SK-N-SH (cell line): ENCODE measurements around the gene CORT. TPM values are rescaled to one million over a fixed set of nuclear protein-coding genes. Genes with fewer than 3 reads are reported as not detected.

Experiments
- CTCF ChIA-PET: fragments of 300-600, 350-600 bp; formaldehyde crosslinking; extraction: SDS; loops from one replicate; lab custom pipeline; 2021; lab: Yijun Ruan, JAX
- POLR2A ChIA-PET: fragments of 350-600 bp; sonication (Branson Sonifier 250); formaldehyde crosslinking; extraction: SDS; loops from one replicate; lab custom pipeline; 2020; ENCODE audit warnings: antibody characterized with exemption, inconsistent platforms; lab: Yijun Ruan, JAX
- DNase-seq: peaks from one replicate; pipeline ENCODE4 v3.0.0; 2012
- H2AFZ ChIP-seq: fragments of 200-600 bp; sonication (generic); 2 replicates; pipeline ENCODE4 v1.8.1; 2016; ENCODE audit warnings: antibody characterized with exemption, mild to moderate bottlenecking, low read depth
- H3F3A ChIP-seq: fragments of 200-600 bp; sonication (generic); replicated peaks from 2 replicates; pipeline ENCODE3; 2016; ENCODE audit warnings: antibody characterized with exemption, mild to moderate bottlenecking; ENCODE audit not compliant: insufficient read depth
- H3K27ac ChIP-seq, 2 experiments: fragments of 200-500 bp in 1 of 2; fragments of 200-600 bp in 1 of 2; sonication (Bioruptor generic) in 1 of 2; sonication (generic), shearing (Covaris generic) in 1 of 2; 2 replicates each; pipeline versions ENCODE4 v1.5.1 to v1.6.1; 2014 to 2016; ENCODE audit warnings: low read depth in 2 of 2, inconsistent platforms in 1 of 2, low read length in 1 of 2, mild to moderate bottlenecking in 1 of 2, mixed read lengths in 1 of 2
- H3K27me3 ChIP-seq: fragments of 200-600 bp; sonication (generic), shearing (Covaris generic); 2 replicates; pipeline ENCODE4 v1.6.1; 2016; ENCODE audit warnings: mixed run types; ENCODE audit not compliant: insufficient read depth
- H3K36me3 ChIP-seq, 2 experiments: fragments of 200-500 bp in 1 of 2; fragments of 200-600 bp in 1 of 2; sonication (Bioruptor generic) in 1 of 2; sonication (generic) in 1 of 2; replicated peaks in 1 of 2; 2 replicates each; pipeline versions ENCODE3 to v1.5.1; 2014 to 2016; ENCODE audit warnings: low read length in 1 of 2, mild to moderate bottlenecking in 1 of 2; ENCODE audit not compliant: insufficient read depth in 2 of 2, control insufficient read depth in 1 of 2
- H3K4me1 ChIP-seq, 2 experiments: fragments of 200-500 bp in 1 of 2; fragments of 200-600 bp in 1 of 2; sonication (Bioruptor generic) in 1 of 2; sonication (generic), shearing (Covaris generic) in 1 of 2; 2 replicates each; pipeline versions ENCODE4 v1.5.1 to v1.6.1; 2014 to 2016; ENCODE audit warnings: low read depth in 1 of 2, low read length in 1 of 2, mixed run types in 1 of 2; ENCODE audit not compliant: insufficient read depth in 2 of 2, control insufficient read depth in 1 of 2
- H3K4me2 ChIP-seq: fragments of 200-600 bp; sonication (generic), shearing (Covaris generic); 2 replicates; pipeline ENCODE4 v1.6.1; 2017; ENCODE audit warnings: mixed run types
- H3K4me3 ChIP-seq, 2 experiments: fragments of 200-500 bp in 1 of 2; fragments of 200-600 bp in 1 of 2; sonication (Bioruptor generic) in 1 of 2; sonication (generic), shearing (Covaris generic) in 1 of 2; 2 replicates each; pipeline versions ENCODE4 v1.5.1 to v1.8.1; 2014 to 2016; ENCODE audit warnings: low read depth in 2 of 2, inconsistent platforms in 1 of 2, low read length in 1 of 2, mild to moderate bottlenecking in 1 of 2, mixed read lengths in 1 of 2, moderate library complexity in 1 of 2
- H3K79me2 ChIP-seq: fragments of 200-600 bp; sonication (generic); 2 replicates; pipeline ENCODE4 v1.8.1; 2017; ENCODE audit warnings: mild to moderate bottlenecking; ENCODE audit not compliant: insufficient read depth
- H3K9ac ChIP-seq: fragments of 200-600 bp; sonication (generic); 2 replicates; pipeline ENCODE4 v1.6.1; 2017; ENCODE audit warnings: mixed run types
- H3K9me2 ChIP-seq: fragments of 200-600 bp; sonication (generic); 2 replicates; pipeline ENCODE4 v1.6.1; 2017; ENCODE audit warnings: mixed run types
- H3K9me3 ChIP-seq: fragments of 200-600 bp; sonication (generic); 2 replicates; pipeline ENCODE4 v1.6.1; 2017; ENCODE audit warnings: mixed run types, mild to moderate bottlenecking, moderate library complexity
- H4K20me1 ChIP-seq: fragments of 200-600 bp; sonication (generic); 2 replicates; pipeline ENCODE4 v1.6.1; 2017; ENCODE audit warnings: mild to moderate bottlenecking, mixed run types; ENCODE audit not compliant: insufficient read depth
- EP300 ChIP-seq, 2 experiments: IDR thresholded peaks; 2 replicates each; pipeline versions ENCODE4 v1.4.0 to v1.6.1; 2012; ENCODE audit warnings: borderline replicate concordance in 1 of 2, low read depth in 1 of 2, low read length in 1 of 2
- EZH2phosphoT487 ChIP-seq: fragments of 200-600 bp; sonication (generic); IDR thresholded peaks from 2 replicates; pipeline ENCODE4 v1.6.1; 2017; ENCODE audit warnings: low read depth, mixed run types, mild to moderate bottlenecking, antibody characterized with exemption, moderate library complexity, borderline replicate concordance
- FOSL2 ChIP-seq: IDR thresholded peaks from 2 replicates; pipeline ENCODE4 v1.4.0; 2012; ENCODE audit warnings: low read depth, mild to moderate bottlenecking, moderate library complexity, borderline replicate concordance
- FOXM1 ChIP-seq: IDR thresholded peaks from 2 replicates; pipeline ENCODE4 v1.4.0; 2012; ENCODE audit warnings: low read depth, mild to moderate bottlenecking
- GABPA ChIP-seq: IDR thresholded peaks from 2 replicates; pipeline ENCODE4 v1.4.0; 2012; ENCODE audit warnings: low read depth, mild to moderate bottlenecking
- IRF3 ChIP-seq: fragments of 150-350 bp; IDR thresholded peaks from 2 replicates; pipeline ENCODE4 v1.6.1; 2016; ENCODE audit warnings: mild to moderate bottlenecking, low read depth, low read length
- MEF2A ChIP-seq: IDR thresholded peaks from 2 replicates; pipeline ENCODE4 v1.4.0; 2012; ENCODE audit warnings: low read depth, borderline replicate concordance
- MXI1 ChIP-seq: IDR thresholded peaks from 2 replicates; pipeline ENCODE4 v1.6.1; 2012; ENCODE audit warnings: mild to moderate bottlenecking, low read depth, low read length, improper control_type of control experiment
- NFIC ChIP-seq: IDR thresholded peaks from 2 replicates; pipeline ENCODE4 v1.4.0; 2012; ENCODE audit warnings: borderline replicate concordance
- NRF1 ChIP-seq: IDR thresholded peaks from 2 replicates; pipeline ENCODE4 v1.6.1; 2012; ENCODE audit warnings: low read depth, mild to moderate bottlenecking, low read length
- PBX3 ChIP-seq: IDR thresholded peaks from 2 replicates; pipeline ENCODE4; 2012
- RAD21 ChIP-seq: IDR thresholded peaks from 2 replicates; pipeline ENCODE4 v1.6.1; 2012; ENCODE audit warnings: mild to moderate bottlenecking, low read length
- RCOR1 ChIP-seq: fragments of 150-350 bp; IDR thresholded peaks from 2 replicates; pipeline ENCODE4 v1.6.1; 2017; ENCODE audit warnings: antibody characterized with exemption, low read length
- RFX5 ChIP-seq: IDR thresholded peaks from 2 replicates; pipeline ENCODE4 v1.6.1; 2012; ENCODE audit warnings: mild to moderate bottlenecking, improper control_type of control experiment, low read length
- RXRA ChIP-seq: IDR thresholded peaks from 2 replicates; pipeline ENCODE4 v1.4.0; 2012; ENCODE audit warnings: low read depth, mild to moderate bottlenecking, borderline replicate concordance
- TAF1 ChIP-seq: IDR thresholded peaks from 2 replicates; pipeline ENCODE4 v1.6.1; 2012; ENCODE audit warnings: low read depth, mild to moderate bottlenecking, low read length, moderate library complexity, borderline replicate concordance
- TCF12 ChIP-seq: IDR thresholded peaks from 2 replicates; pipeline ENCODE4 v1.4.0; 2012
- WGBS: methylation state at CpG from one replicate; pipeline ENCODE4 v1.1.6; 2017; ENCODE audit warnings: low lambda C conversion rate; 5-methylcytosine and 5-hydroxymethylcytosine counted together
- polyA plus RNA-seq, 3 experiments: library from polyadenylated mRNA; depleted of rRNA; stranded (reverse); fragments of >200 nt; gene quantifications; 2 replicates each; pipeline ENCODE4 v1.2.3, GENCODE V29; 2012
- TF ChIP-seq, protein P1 (sequence below): fragments of 200-600 bp; sonication (generic); IDR thresholded peaks from 2 replicates; pipeline ENCODE4 v1.6.1; 2017; ENCODE audit warnings: antibody characterized with exemption, mild to moderate bottlenecking, moderate library complexity
- TF ChIP-seq, protein P2 (sequence below): IDR thresholded peaks from 2 replicates; pipeline ENCODE4 v1.6.1; 2012; ENCODE audit warnings: mild to moderate bottlenecking, low read depth, low read length, moderate library complexity
- TF ChIP-seq, protein P3 (sequence below): IDR thresholded peaks from 2 replicates; pipeline ENCODE4 v1.4.0; 2012; ENCODE audit warnings: low read depth, borderline replicate concordance

The CORT gene
- polyA plus RNA-seq, 1 of the 3 experiments (the other 2 are of a cell fraction): 0.26 TPM

DNA sequence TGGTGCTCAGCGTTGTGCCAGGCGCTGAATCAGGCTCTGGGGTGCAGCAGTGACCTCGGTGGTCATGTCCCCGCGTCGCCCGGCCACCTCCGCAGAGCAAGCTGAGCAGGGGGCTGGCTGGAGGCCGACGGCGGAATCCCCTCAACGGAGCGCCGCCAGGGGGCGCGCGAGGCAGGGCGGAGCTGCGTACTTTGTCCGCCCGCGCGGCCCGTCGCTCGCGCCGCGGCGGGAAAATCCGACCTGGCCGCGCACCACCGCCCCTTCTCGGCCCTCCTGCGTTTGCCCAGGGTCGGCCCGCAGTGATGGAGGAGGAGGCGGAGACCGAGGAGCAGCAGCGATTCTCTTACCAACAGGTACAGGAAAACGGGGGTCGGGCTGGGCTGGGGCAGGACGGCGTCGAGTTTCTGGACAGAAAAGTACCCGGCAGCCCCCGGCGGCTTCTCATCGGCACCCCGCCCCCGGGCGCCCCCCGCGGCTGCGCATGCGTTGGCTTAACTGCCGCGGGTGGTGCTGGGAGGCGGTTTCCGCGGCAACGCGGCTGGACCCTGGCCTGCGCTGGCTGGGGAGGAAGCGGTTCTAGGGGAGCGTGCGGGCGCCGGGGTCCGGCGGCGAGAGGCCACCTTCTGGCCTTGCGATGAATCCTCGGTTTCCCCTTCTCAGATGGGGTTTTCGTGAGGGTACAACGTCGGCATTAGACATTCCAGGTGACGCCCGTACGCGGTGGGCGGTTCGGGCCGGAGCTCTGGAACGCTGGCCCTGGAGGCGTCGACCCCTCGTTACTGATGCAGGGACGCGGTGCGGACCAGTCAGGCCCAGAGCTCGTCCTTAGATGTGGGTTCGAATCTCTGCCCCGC is 19.4 kb upstream of the CORT start, which contains the start of gene CENPS:
TSS of gene CENPS (plus strand) at position 218 of the 854 bp plus-strand sequence. CDS start at position 303, 85 bp downstream.
- Histone ChIP-seq H4K20me1 (no peaks in the 10 kb centered on the region), H3K36me3 (peaks cover 0 to 3% of the 10 kb centered on the region in 2 experiments), H3K9me3 (no peaks in the 10 kb centered on the region), H3F3A (no peaks in the 10 kb centered on the region), H3K4me2 (peak within 1 kb of the TSS; percentile 91), H3K79me2 (peaks cover 18% of the 10 kb centered on the region), H3K4me1 (peaks cover 3 to 9% of the 10 kb centered on the region in 2 experiments; a peak in 1 of 4 replicates), H3K9me2 (no peaks in the 10 kb centered on the region), H3K9ac (peak within 1 kb of the TSS; percentile 72), H3K27me3 (no peaks in the 10 kb centered on the region), H3K4me3 (peak within 1 kb of the TSS; percentile 68 to 82), H3K27ac (peak within 1 kb of the TSS; percentile 67 to 85), H2AFZ (peak within 1 kb of the TSS; percentile 85)
- CTCF ChIA-PET: interaction anchor here (0.6 to 10.8 kb wide), 44 partner anchors 11 to 556 kb away, joined by 3 to 203 read pairs (median 4); partner anchors contain the start of genes CORT, DFFA, KIF1B and PGD
- DNase-seq: peak; percentile 98
- under 1% methylated on average over 24 of the region's 95 CpGs for WGBS
- POLR2A ChIA-PET: interaction anchor here (0.8 to 2.0 kb wide), 5 partner anchors 23 to 220 kb away, joined by 3 to 11 read pairs (median 3); partner anchors contain the start of gene KIF1B
- TF ChIP-seq RCOR1 (no peak; the same call in 1 of the 2 replicates), FOSL2 (peak; percentile 23; the same call in 1 of the 2 replicates), NRF1 (peak; percentile 86), EP300 (IDR thresholded peaks at IDR 0.05; ENCODE audit: borderline replicate concordance in 1 of 2, low read depth in 1 of 2, low read length in 1 of 2) (no peak), TCF12 (no peak), GABPA (peak; percentile 8; the same call in 1 of the 2 replicates), MXI1 (peak; percentile 88), NFIC (peak; percentile 8; the same call in 1 of the 2 replicates), TAF1 (peak; percentile 39; the same call in 1 of the 2 replicates), FOXM1 (peak; percentile 55; the same call in 1 of the 2 replicates), IRF3 (no peak), RXRA (no peak), PBX3 (0 out of 2 replicates have a peak, but pooled peaks have one; percentile 4), RAD21 (peak; percentile 63), EZH2phosphoT487 (no peak), MEF2A (no peak), RFX5 (no peak)
- TF ChIP-seq, protein P1, sequence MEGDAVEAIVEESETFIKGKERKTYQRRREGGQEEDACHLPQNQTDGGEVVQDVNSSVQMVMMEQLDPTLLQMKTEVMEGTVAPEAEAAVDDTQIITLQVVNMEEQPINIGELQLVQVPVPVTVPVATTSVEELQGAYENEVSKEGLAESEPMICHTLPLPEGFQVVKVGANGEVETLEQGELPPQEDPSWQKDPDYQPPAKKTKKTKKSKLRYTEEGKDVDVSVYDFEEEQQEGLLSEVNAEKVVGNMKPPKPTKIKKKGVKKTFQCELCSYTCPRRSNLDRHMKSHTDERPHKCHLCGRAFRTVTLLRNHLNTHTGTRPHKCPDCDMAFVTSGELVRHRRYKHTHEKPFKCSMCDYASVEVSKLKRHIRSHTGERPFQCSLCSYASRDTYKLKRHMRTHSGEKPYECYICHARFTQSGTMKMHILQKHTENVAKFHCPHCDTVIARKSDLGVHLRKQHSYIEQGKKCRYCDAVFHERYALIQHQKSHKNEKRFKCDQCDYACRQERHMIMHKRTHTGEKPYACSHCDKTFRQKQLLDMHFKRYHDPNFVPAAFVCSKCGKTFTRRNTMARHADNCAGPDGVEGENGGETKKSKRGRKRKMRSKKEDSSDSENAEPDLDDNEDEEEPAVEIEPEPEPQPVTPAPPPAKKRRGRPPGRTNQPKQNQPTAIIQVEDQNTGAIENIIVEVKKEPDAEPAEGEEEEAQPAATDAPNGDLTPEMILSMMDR: peak; percentile 77
- TF ChIP-seq, protein P2, sequence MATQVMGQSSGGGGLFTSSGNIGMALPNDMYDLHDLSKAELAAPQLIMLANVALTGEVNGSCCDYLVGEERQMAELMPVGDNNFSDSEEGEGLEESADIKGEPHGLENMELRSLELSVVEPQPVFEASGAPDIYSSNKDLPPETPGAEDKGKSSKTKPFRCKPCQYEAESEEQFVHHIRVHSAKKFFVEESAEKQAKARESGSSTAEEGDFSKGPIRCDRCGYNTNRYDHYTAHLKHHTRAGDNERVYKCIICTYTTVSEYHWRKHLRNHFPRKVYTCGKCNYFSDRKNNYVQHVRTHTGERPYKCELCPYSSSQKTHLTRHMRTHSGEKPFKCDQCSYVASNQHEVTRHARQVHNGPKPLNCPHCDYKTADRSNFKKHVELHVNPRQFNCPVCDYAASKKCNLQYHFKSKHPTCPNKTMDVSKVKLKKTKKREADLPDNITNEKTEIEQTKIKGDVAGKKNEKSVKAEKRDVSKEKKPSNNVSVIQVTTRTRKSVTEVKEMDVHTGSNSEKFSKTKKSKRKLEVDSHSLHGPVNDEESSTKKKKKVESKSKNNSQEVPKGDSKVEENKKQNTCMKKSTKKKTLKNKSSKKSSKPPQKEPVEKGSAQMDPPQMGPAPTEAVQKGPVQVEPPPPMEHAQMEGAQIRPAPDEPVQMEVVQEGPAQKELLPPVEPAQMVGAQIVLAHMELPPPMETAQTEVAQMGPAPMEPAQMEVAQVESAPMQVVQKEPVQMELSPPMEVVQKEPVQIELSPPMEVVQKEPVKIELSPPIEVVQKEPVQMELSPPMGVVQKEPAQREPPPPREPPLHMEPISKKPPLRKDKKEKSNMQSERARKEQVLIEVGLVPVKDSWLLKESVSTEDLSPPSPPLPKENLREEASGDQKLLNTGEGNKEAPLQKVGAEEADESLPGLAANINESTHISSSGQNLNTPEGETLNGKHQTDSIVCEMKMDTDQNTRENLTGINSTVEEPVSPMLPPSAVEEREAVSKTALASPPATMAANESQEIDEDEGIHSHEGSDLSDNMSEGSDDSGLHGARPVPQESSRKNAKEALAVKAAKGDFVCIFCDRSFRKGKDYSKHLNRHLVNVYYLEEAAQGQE: peak; percentile 71; the same call in 1 of the 2 replicates
- TF ChIP-seq, protein P3, sequence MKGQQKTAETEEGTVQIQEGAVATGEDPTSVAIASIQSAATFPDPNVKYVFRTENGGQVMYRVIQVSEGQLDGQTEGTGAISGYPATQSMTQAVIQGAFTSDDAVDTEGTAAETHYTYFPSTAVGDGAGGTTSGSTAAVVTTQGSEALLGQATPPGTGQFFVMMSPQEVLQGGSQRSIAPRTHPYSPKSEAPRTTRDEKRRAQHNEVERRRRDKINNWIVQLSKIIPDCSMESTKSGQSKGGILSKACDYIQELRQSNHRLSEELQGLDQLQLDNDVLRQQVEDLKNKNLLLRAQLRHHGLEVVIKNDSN: no peak
